ENCODE measurements around the gene PTPN7. TPM values are rescaled to one million over a fixed set of nuclear protein-coding genes. Genes with fewer than 3 reads are reported as not detected.

PTPN7 gene
- total RNA-seq, 1 donor from 2014 or later, result 0.75 TPM

GRCh38 chr1:202151045-202151444 lies 9.4 kb downstream of the PTPN7 start:
- H2AFZ ChIP-seq (ENCODE audit: low read depth, low read length), result no peak overlapping the region
- no peak overlapping the region for H3K4me3 Mint-ChIP-seq (ENCODE audit: unreplicated experiment)
- no peak for TF ChIP-seq EZH2 (IDR thresholded peaks at IDR 0.05; ENCODE audit: insufficient read depth, low read length)
- no peak for TF ChIP-seq CTCF (IDR thresholded peaks at IDR 0.05; ENCODE audit: insufficient read depth, low read depth, low read length)
- H3K9me3 ChIP-seq (ENCODE audit: insufficient read depth, low read depth, low read length), result no peaks in the 10 kb centered on the region
- H3K36me3 Mint-ChIP-seq (ENCODE audit: low read depth, unreplicated experiment), result no peaks in the 10 kb centered on the region
- H3K27ac Mint-ChIP-seq (ENCODE audit: unreplicated experiment), result no peak overlapping the region
- peaks cover 5% of the 10 kb centered on the region for H3K4me1 ChIP-seq (ENCODE audit: insufficient read depth, low read length)
- H3K27me3 ChIP-seq (ENCODE audit: insufficient read depth, low read length), result peaks cover 2% of the 10 kb centered on the region
- H3K9ac ChIP-seq (ENCODE audit: low read length), result no peak overlapping the region
- no peaks in the 10 kb centered on the region for H3K79me2 ChIP-seq (ENCODE audit: insufficient read depth, low read length)
- H3K4me1 Mint-ChIP-seq (ENCODE audit: low read depth, unreplicated experiment), result peaks cover 13% of the 10 kb centered on the region
- H3K9me3 Mint-ChIP-seq (ENCODE audit: unreplicated experiment), result peaks cover 3% of the 10 kb centered on the region
- no peak overlapping the region for H3K27ac ChIP-seq (ENCODE audit: low read depth, low read length)
- H3K4me3 ChIP-seq (ENCODE audit: insufficient read depth, low read depth, low read length), result no peak overlapping the region
- peaks cover 7% of the 10 kb centered on the region for H3K27me3 Mint-ChIP-seq (ENCODE audit: low read depth, unreplicated experiment)
- no peaks in the 10 kb centered on the region for H4K20me1 ChIP-seq (ENCODE audit: insufficient read depth, low read length)
- H3K36me3 ChIP-seq (ENCODE audit: insufficient read depth, low read length), result no peaks in the 10 kb centered on the region
- DNase-seq (ENCODE audit: low read depth), result no peak
- H3K4me2 ChIP-seq (ENCODE audit: low read length), result no peak overlapping the region
- FAIRE-seq, result no peak

GRCh38 chr1:202150602-202151001 lies 9.8 kb downstream of the PTPN7 start:
- DNase-seq (ENCODE audit: low read depth) (no peak), FAIRE-seq (no peak)
- H3K9me3 ChIP-seq (ENCODE audit: insufficient read depth, low read depth, low read length), result no peaks in the 10 kb centered on the region
- peaks cover 13% of the 10 kb centered on the region for H3K4me1 Mint-ChIP-seq (ENCODE audit: low read depth, unreplicated experiment)
- H3K27me3 Mint-ChIP-seq (ENCODE audit: low read depth, unreplicated experiment), result peaks cover 7% of the 10 kb centered on the region
- peaks cover 3% of the 10 kb centered on the region for H3K9me3 Mint-ChIP-seq (ENCODE audit: unreplicated experiment)
- no peak overlapping the region for H3K4me3 Mint-ChIP-seq (ENCODE audit: unreplicated experiment)
- H3K4me1 ChIP-seq (ENCODE audit: insufficient read depth, low read length), result peaks cover 5% of the 10 kb centered on the region
- no peaks in the 10 kb centered on the region for H3K36me3 Mint-ChIP-seq (ENCODE audit: low read depth, unreplicated experiment)
- no peak overlapping the region for H3K9ac ChIP-seq (ENCODE audit: low read length)
- H3K27me3 ChIP-seq (ENCODE audit: insufficient read depth, low read length), result peaks cover 2% of the 10 kb centered on the region
- no peak overlapping the region for H3K4me3 ChIP-seq (ENCODE audit: insufficient read depth, low read depth, low read length)
- H3K27ac ChIP-seq (ENCODE audit: low read depth, low read length), result no peak overlapping the region
- no peaks in the 10 kb centered on the region for H3K36me3 ChIP-seq (ENCODE audit: insufficient read depth, low read length)
- no peak overlapping the region for H3K27ac Mint-ChIP-seq (ENCODE audit: unreplicated experiment)
- no peaks in the 10 kb centered on the region for H4K20me1 ChIP-seq (ENCODE audit: insufficient read depth, low read length)
- H3K79me2 ChIP-seq (ENCODE audit: insufficient read depth, low read length), result no peaks in the 10 kb centered on the region
- no peak overlapping the region for H2AFZ ChIP-seq (ENCODE audit: low read depth, low read length)
- no peak overlapping the region for H3K4me2 ChIP-seq (ENCODE audit: low read length)
- no peak for TF ChIP-seq EZH2 (IDR thresholded peaks at IDR 0.05; ENCODE audit: insufficient read depth, low read length)
- TF ChIP-seq CTCF (IDR thresholded peaks at IDR 0.05; ENCODE audit: insufficient read depth, low read depth, low read length), result no peak

- peaks cover 17% of the 10 kb centered on the region for H3K4me1 Mint-ChIP-seq (ENCODE audit: low read depth, unreplicated experiment)
- no peak overlapping the region for H3K9ac ChIP-seq (ENCODE audit: low read length)
- H3K4me3 Mint-ChIP-seq (ENCODE audit: unreplicated experiment), result no peak overlapping the region
- H3K36me3 Mint-ChIP-seq (ENCODE audit: low read depth, unreplicated experiment), result no peaks in the 10 kb centered on the region
- no peak overlapping the region for H3K27ac ChIP-seq (ENCODE audit: low read depth, low read length)
- H3K4me3 ChIP-seq (ENCODE audit: insufficient read depth, low read depth, low read length), result no peak overlapping the region
- H3K4me1 ChIP-seq (ENCODE audit: insufficient read depth, low read length), result peaks cover 4% of the 10 kb centered on the region
- H3K9me3 Mint-ChIP-seq (ENCODE audit: unreplicated experiment), result peaks cover 3% of the 10 kb centered on the region
- FAIRE-seq, result no peak
- H3K9me3 ChIP-seq (ENCODE audit: insufficient read depth, low read depth, low read length), result no peaks in the 10 kb centered on the region
- no peak for DNase-seq (ENCODE audit: low read depth)
- no peaks in the 10 kb centered on the region for H3K36me3 ChIP-seq (ENCODE audit: insufficient read depth, low read length)
- peaks cover 2% of the 10 kb centered on the region for H3K79me2 ChIP-seq (ENCODE audit: insufficient read depth, low read length)
- H3K4me2 ChIP-seq (ENCODE audit: low read length), result no peak overlapping the region
- H3K27me3 Mint-ChIP-seq (ENCODE audit: low read depth, unreplicated experiment), result peaks cover 7% of the 10 kb centered on the region
- peaks cover 2% of the 10 kb centered on the region for H3K27me3 ChIP-seq (ENCODE audit: insufficient read depth, low read length)
- TF ChIP-seq EZH2 (IDR thresholded peaks at IDR 0.05; ENCODE audit: insufficient read depth, low read length) (no peak), CTCF (IDR thresholded peaks at IDR 0.05; ENCODE audit: insufficient read depth, low read depth, low read length) (no peak)
- no peaks in the 10 kb centered on the region for H4K20me1 ChIP-seq (ENCODE audit: insufficient read depth, low read length)
- no peak overlapping the region for H2AFZ ChIP-seq (ENCODE audit: low read depth, low read length)
- no peak overlapping the region for H3K27ac Mint-ChIP-seq (ENCODE audit: unreplicated experiment)
Measured at GRCh38 chr1:202150187-202150586, 10.2 kb downstream of the PTPN7 start.
